ENCODE data around the gene PRKCB.
"Not testable (repeated sequence)": the region's sequence is repeated elsewhere in the genome, so short reads cannot be mapped to it uniquely, and the experiment has no call there.

Gene PRKCB

GRCh38 chr16:24135624-24136565, 300.1 kb downstream of the PRKCB start:
- DNase-seq (ENCODE audit: low spot score) = no peak

GRCh38 chr16:24138024-24138423, 302.2 kb downstream of the PRKCB start:
- peak; percentile 52 for DNase-seq (ENCODE audit: low spot score)

- no peak for DNase-seq (ENCODE audit: low spot score)
Observed at GRCh38 chr16:24138575-24138974, 302.8 kb downstream of the PRKCB start.

GRCh38 chr16:24139282-24139681, 303.5 kb downstream of the PRKCB start:
- DNase-seq (ENCODE audit: low spot score) = peak; percentile 80

- DNase-seq (ENCODE audit: low spot score) = no peak
Observed at GRCh38 chr16:24140730-24141129, 304.9 kb downstream of the PRKCB start.

GRCh38 chr16:24141466-24141865, 305.7 kb downstream of the PRKCB start:
- no peak for DNase-seq (ENCODE audit: low spot score)

GRCh38 chr16:24141917-24142316, 306.1 kb downstream of the PRKCB start:
- DNase-seq (ENCODE audit: low spot score) = no peak

- no peak for DNase-seq (ENCODE audit: low spot score)
Observed at GRCh38 chr16:24145927-24146326, 310.1 kb downstream of the PRKCB start.

GRCh38 chr16:24146518-24146917, 310.7 kb downstream of the PRKCB start:
- no peak for DNase-seq (ENCODE audit: low spot score)

GRCh38 chr16:24149102-24149501, 313.3 kb downstream of the PRKCB start:
- no peak for DNase-seq (ENCODE audit: low spot score)

GRCh38 chr16:24150282-24150681, 314.5 kb downstream of the PRKCB start:
- DNase-seq (ENCODE audit: low spot score) = no peak

GRCh38 chr16:24151482-24151939, 315.7 kb downstream of the PRKCB start:
- DNase-seq (ENCODE audit: low spot score) = peak; percentile 34

- not testable (repeated sequence) for DNase-seq (ENCODE audit: low spot score)
Observed at GRCh38 chr16:24152048-24152447, 316.3 kb downstream of the PRKCB start.

- DNase-seq (ENCODE audit: low spot score) = no peak
Observed at GRCh38 chr16:24152826-24153225, 317.0 kb downstream of the PRKCB start.

GRCh38 chr16:24156777-24157176, 321.0 kb downstream of the PRKCB start:
- no peak for DNase-seq (ENCODE audit: low spot score)

GRCh38 chr16:24163935-24164334, 328.2 kb downstream of the PRKCB start:
- no peak for DNase-seq (ENCODE audit: low spot score)

- DNase-seq (ENCODE audit: low spot score) = no peak
Observed at GRCh38 chr16:24164416-24164815, 328.6 kb downstream of the PRKCB start.

GRCh38 chr16:24165273-24165672, 329.5 kb downstream of the PRKCB start:
- no peak for DNase-seq (ENCODE audit: low spot score)

GRCh38 chr16:24166661-24167528, 331.1 kb downstream of the PRKCB start:
- no peak for DNase-seq (ENCODE audit: low spot score)

GRCh38 chr16:24168856-24169255, 333.1 kb downstream of the PRKCB start:
- no peak for DNase-seq (ENCODE audit: low spot score)

- DNase-seq (ENCODE audit: low spot score) = no peak
Observed at GRCh38 chr16:24170407-24170806, 334.6 kb downstream of the PRKCB start.

- DNase-seq (ENCODE audit: low spot score) = no peak
Observed at GRCh38 chr16:24174504-24174903, 338.7 kb downstream of the PRKCB start.

GRCh38 chr16:24174957-24175356, 339.2 kb downstream of the PRKCB start:
- DNase-seq (ENCODE audit: low spot score) = no peak

All from iPS-NIHi11 (cell line).